Neural cell (in vitro differentiated cells): ENCODE data around the gene OR2T8.

Experiments
- CTCF ChIP-seq: fragments of 450-650 bp; IDR thresholded peaks from 2 replicates; pipeline ENCODE4 v1.5.1; 2014; ENCODE audit warnings: antibody characterized with exemption, mild to moderate bottlenecking, moderate library complexity; ENCODE audit not compliant: poor library complexity, severe bottlenecking
- EP300 ChIP-seq: fragments of 450-650 bp; conservative IDR thresholded peaks from 2 replicates; pipeline ENCODE4 v1.6.1; 2014; ENCODE audit warnings: antibody characterized with exemption, mild to moderate bottlenecking, moderate library complexity; ENCODE audit not compliant: poor library complexity, severe bottlenecking
- EZH2 ChIP-seq: fragments of 200-600, 300-800 bp; shearing (Covaris generic), sonication (generic); IDR thresholded peaks from 2 replicates; pipeline ENCODE4 v1.6.1; 2014; ENCODE audit warnings: antibody characterized with exemption, low read length, borderline replicate concordance, mild to moderate bottlenecking; ENCODE audit not compliant: insufficient read depth, poor library complexity, severe bottlenecking
- MXI1 ChIP-seq: fragments of 450-650 bp; conservative IDR thresholded peaks from 2 replicates; pipeline ENCODE4 v1.6.1; 2014; ENCODE audit warnings: antibody characterized with exemption, mild to moderate bottlenecking; ENCODE audit not compliant: poor library complexity, severe bottlenecking
- POLR2AphosphoS5 ChIP-seq: IDR thresholded peaks from 2 replicates; pipeline ENCODE4 v1.6.1; 2012
- RAD21 ChIP-seq: fragments of 450-650 bp; conservative IDR thresholded peaks from 2 replicates; pipeline ENCODE4 v1.6.1; 2014; ENCODE audit warnings: antibody characterized with exemption, mild to moderate bottlenecking, moderate library complexity
- REST ChIP-seq: IDR thresholded peaks from 2 replicates; pipeline ENCODE4 v1.6.1; 2012; ENCODE audit warnings: borderline replicate concordance
- SMC3 ChIP-seq: fragments of 450-650 bp; conservative IDR thresholded peaks from 2 replicates; pipeline ENCODE4 v1.6.1; 2014; ENCODE audit warnings: antibody characterized with exemption, mild to moderate bottlenecking, moderate library complexity; ENCODE audit not compliant: poor library complexity
- TAF1 ChIP-seq: IDR thresholded peaks from 2 replicates; pipeline ENCODE4 v1.6.1; 2012; ENCODE audit warnings: low read depth

- TF ChIP-seq CTCF (no peak), EP300 (no peak), SMC3 (no peak), EZH2 (no peak), REST (no peak), POLR2AphosphoS5 (no peak), RAD21 (no peak), TAF1 (no peak), MXI1 (no peak)
These were observed 14.0 kb upstream of the OR2T8 start for GRCh38 chr1:247905910-247906503.
